HUES6 (cell line): ENCODE results near the gene DHRS9.
A peak's percentile ranks its signal among the peaks of the same experiment; 100 is the strongest.

Experiments used
- H3K27ac ChIP-seq: 2 replicates; pipeline ENCODE4 v1.7.0; 2013; ENCODE audit warnings: low read depth, mild to moderate bottlenecking, low read length, inconsistent platforms
- H3K27me3 ChIP-seq: 2 replicates; pipeline ENCODE4 v1.6.1; 2013; ENCODE audit warnings: low read length; ENCODE audit not compliant: control insufficient read depth, insufficient read depth
- H3K36me3 ChIP-seq: 2 replicates; pipeline ENCODE4 v1.6.1; 2013; ENCODE audit warnings: low read length; ENCODE audit not compliant: control insufficient read depth, insufficient read depth
- H3K4me1 ChIP-seq: 2 replicates; pipeline ENCODE4 v1.6.1; 2013; ENCODE audit warnings: low read length; ENCODE audit not compliant: control insufficient read depth, insufficient read depth
- H3K4me3 ChIP-seq: 2 replicates; pipeline ENCODE4 v1.5.1; 2013; ENCODE audit warnings: low read depth, low read length
- H3K9ac ChIP-seq: one replicate; pipeline ENCODE4 v1.6.1; 2013; ENCODE audit warnings: mild to moderate bottlenecking, low read length
- H3K9me3 ChIP-seq: 2 replicates; pipeline ENCODE4 v1.6.1; 2013; ENCODE audit warnings: low read depth, low read length; ENCODE audit not compliant: control insufficient read depth, insufficient read depth

DHRS9 gene

GRCh38 chr2:169105476-169105875 lies 36.1 kb downstream of the DHRS9 start:
- no peak overlapping the region for H3K27ac ChIP-seq
- H3K9ac ChIP-seq, result no peak overlapping the region
- H3K27me3 ChIP-seq, result no peaks in the 10 kb centered on the region
- peaks cover 6% of the 10 kb centered on the region for H3K4me1 ChIP-seq
- H3K36me3 ChIP-seq, result no peaks in the 10 kb centered on the region
- no peak overlapping the region for H3K4me3 ChIP-seq
- no peaks in the 10 kb centered on the region for H3K9me3 ChIP-seq

- H3K36me3 ChIP-seq, result no peaks in the 10 kb centered on the region
- H3K4me3 ChIP-seq, result no peak overlapping the region
- no peaks in the 10 kb centered on the region for H3K9me3 ChIP-seq
- no peak overlapping the region for H3K27ac ChIP-seq
- H3K9ac ChIP-seq, result no peak overlapping the region
- no peaks in the 10 kb centered on the region for H3K27me3 ChIP-seq
- peaks cover 10% of the 10 kb centered on the region for H3K4me1 ChIP-seq
Measured at GRCh38 chr2:169106134-169106533, 36.8 kb downstream of the DHRS9 start.

GRCh38 chr2:169106563-169107545 lies 37.5 kb downstream of the DHRS9 start:
- no peak overlapping the region for H3K4me3 ChIP-seq
- H3K36me3 ChIP-seq, result no peaks in the 10 kb centered on the region
- no peaks in the 10 kb centered on the region for H3K27me3 ChIP-seq
- no peak overlapping the region for H3K9ac ChIP-seq
- H3K4me1 ChIP-seq, result peaks cover 10% of the 10 kb centered on the region
- H3K9me3 ChIP-seq, result no peaks in the 10 kb centered on the region
- H3K27ac ChIP-seq, result no peak overlapping the region

GRCh38 chr2:169107645-169108044 lies 38.3 kb downstream of the DHRS9 start:
- H3K27ac ChIP-seq, result no peak overlapping the region
- no peaks in the 10 kb centered on the region for H3K36me3 ChIP-seq
- H3K4me1 ChIP-seq, result peaks cover 10% of the 10 kb centered on the region
- no peak overlapping the region for H3K4me3 ChIP-seq
- no peaks in the 10 kb centered on the region for H3K27me3 ChIP-seq
- no peaks in the 10 kb centered on the region for H3K9me3 ChIP-seq
- no peak overlapping the region for H3K9ac ChIP-seq

GRCh38 chr2:169108099-169108884 lies 38.9 kb downstream of the DHRS9 start:
- no peaks in the 10 kb centered on the region for H3K27me3 ChIP-seq
- no peak overlapping the region for H3K9ac ChIP-seq
- no peaks in the 10 kb centered on the region for H3K9me3 ChIP-seq
- H3K4me1 ChIP-seq, result peaks cover 10% of the 10 kb centered on the region
- no peak overlapping the region for H3K27ac ChIP-seq
- no peaks in the 10 kb centered on the region for H3K36me3 ChIP-seq
- no peak overlapping the region for H3K4me3 ChIP-seq

GRCh38 chr2:169109502-169110409 lies 40.4 kb downstream of the DHRS9 start:
- 0 out of 2 replicates have a peak overlapping the region, but pooled peaks have one; percentile 10 for H3K4me3 ChIP-seq
- H3K9ac ChIP-seq, result no peak overlapping the region
- H3K36me3 ChIP-seq, result no peaks in the 10 kb centered on the region
- H3K4me1 ChIP-seq, result peaks cover 10% of the 10 kb centered on the region
- H3K9me3 ChIP-seq, result no peaks in the 10 kb centered on the region
- H3K27ac ChIP-seq, result no peak overlapping the region
- H3K27me3 ChIP-seq, result no peaks in the 10 kb centered on the region

GRCh38 chr2:169110419-169110818 lies 41.1 kb downstream of the DHRS9 start:
- H3K27me3 ChIP-seq, result no peaks in the 10 kb centered on the region
- H3K36me3 ChIP-seq, result no peaks in the 10 kb centered on the region
- no peak overlapping the region for H3K27ac ChIP-seq
- no peak overlapping the region for H3K9ac ChIP-seq
- no peaks in the 10 kb centered on the region for H3K9me3 ChIP-seq
- H3K4me1 ChIP-seq, result peaks cover 10% of the 10 kb centered on the region
- H3K4me3 ChIP-seq, result no peak overlapping the region

- no peak overlapping the region for H3K9ac ChIP-seq
- no peaks in the 10 kb centered on the region for H3K27me3 ChIP-seq
- H3K36me3 ChIP-seq, result no peaks in the 10 kb centered on the region
- H3K9me3 ChIP-seq, result no peaks in the 10 kb centered on the region
- no peak overlapping the region for H3K27ac ChIP-seq
- no peak overlapping the region for H3K4me3 ChIP-seq
- peaks cover 10% of the 10 kb centered on the region for H3K4me1 ChIP-seq
Measured at GRCh38 chr2:169110916-169111315, 41.6 kb downstream of the DHRS9 start.

- no peaks in the 10 kb centered on the region for H3K9me3 ChIP-seq
- no peak overlapping the region for H3K27ac ChIP-seq
- H3K36me3 ChIP-seq, result no peaks in the 10 kb centered on the region
- no peaks in the 10 kb centered on the region for H3K27me3 ChIP-seq
- H3K4me1 ChIP-seq, result peaks cover 10% of the 10 kb centered on the region
- H3K4me3 ChIP-seq, result no peak overlapping the region
- H3K9ac ChIP-seq, result no peak overlapping the region
Measured at GRCh38 chr2:169112841-169113240, 43.5 kb downstream of the DHRS9 start.

GRCh38 chr2:169114056-169114455 lies 44.7 kb downstream of the DHRS9 start:
- peaks cover 10% of the 10 kb centered on the region for H3K4me1 ChIP-seq
- no peak overlapping the region for H3K4me3 ChIP-seq
- H3K9me3 ChIP-seq, result no peaks in the 10 kb centered on the region
- no peak overlapping the region for H3K27ac ChIP-seq
- H3K9ac ChIP-seq, result no peak overlapping the region
- no peaks in the 10 kb centered on the region for H3K27me3 ChIP-seq
- no peaks in the 10 kb centered on the region for H3K36me3 ChIP-seq
